GM12874 (cell line): Measurements from ENCODE around the gene STRN.

Source experiments
- TF ChIP-seq, protein P1 (sequence below): IDR thresholded peaks from 2 replicates; pipeline ENCODE4 v1.5.1; 2011; ENCODE audit warnings: low read depth, mild to moderate bottlenecking, control low read depth, low read length, moderate library complexity; ENCODE audit not compliant: insufficient read depth

Gene STRN

DNA sequence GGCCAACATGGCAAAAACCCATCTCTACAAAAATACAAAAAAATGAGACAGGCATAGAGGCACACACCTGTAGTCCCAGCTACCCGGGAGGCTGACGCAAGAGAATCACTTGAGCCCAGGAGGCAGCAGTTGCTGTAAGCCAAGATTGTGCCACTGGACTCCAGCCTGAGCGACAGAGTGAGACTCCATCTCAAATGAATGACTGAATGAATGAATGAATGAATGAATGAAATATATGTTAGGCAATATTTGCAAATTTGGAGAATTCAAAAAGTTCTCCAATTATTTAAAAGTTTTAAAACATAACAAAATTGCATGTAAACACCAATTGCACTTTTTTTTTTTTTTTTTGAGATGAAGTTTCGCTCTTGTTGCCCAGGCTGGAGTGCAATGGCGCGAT is 61.7 kb downstream of the STRN start:
- TF ChIP-seq, protein P1, sequence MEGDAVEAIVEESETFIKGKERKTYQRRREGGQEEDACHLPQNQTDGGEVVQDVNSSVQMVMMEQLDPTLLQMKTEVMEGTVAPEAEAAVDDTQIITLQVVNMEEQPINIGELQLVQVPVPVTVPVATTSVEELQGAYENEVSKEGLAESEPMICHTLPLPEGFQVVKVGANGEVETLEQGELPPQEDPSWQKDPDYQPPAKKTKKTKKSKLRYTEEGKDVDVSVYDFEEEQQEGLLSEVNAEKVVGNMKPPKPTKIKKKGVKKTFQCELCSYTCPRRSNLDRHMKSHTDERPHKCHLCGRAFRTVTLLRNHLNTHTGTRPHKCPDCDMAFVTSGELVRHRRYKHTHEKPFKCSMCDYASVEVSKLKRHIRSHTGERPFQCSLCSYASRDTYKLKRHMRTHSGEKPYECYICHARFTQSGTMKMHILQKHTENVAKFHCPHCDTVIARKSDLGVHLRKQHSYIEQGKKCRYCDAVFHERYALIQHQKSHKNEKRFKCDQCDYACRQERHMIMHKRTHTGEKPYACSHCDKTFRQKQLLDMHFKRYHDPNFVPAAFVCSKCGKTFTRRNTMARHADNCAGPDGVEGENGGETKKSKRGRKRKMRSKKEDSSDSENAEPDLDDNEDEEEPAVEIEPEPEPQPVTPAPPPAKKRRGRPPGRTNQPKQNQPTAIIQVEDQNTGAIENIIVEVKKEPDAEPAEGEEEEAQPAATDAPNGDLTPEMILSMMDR, result no peak

DNA sequence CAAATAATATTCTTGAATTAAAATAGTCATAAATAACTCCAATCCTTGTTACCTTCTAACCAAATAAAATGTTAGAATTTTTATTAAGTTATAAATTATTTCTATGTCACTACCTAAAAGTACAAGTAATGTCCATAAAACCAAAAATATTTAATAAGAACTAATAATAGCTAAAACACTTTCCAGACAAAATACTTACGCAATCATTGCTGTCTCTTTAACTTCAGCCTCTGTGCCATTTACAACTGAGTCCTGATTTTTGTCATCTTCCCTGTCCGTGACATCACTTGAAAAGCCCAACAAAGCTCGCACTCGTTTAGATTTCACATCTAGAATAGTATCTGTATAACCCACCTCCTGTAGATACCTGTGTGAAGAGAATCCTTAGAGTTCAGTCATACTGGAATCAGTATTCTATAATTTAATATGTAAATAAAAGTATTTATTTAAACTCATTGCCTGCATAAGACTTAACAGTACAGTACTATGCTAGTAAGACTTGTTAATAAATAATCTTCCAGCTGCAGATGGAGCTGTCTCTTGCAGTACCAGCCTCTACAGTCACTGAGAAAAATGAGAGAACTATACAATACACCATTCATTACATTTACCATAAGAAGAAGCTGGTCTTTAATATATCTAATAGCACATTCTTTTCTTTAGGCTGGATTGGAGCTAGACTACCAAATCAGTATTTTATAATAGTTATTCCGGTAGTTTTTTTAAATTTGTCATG is 63.8 kb downstream of the STRN start:
- TF ChIP-seq, protein P1, result no peak

DNA sequence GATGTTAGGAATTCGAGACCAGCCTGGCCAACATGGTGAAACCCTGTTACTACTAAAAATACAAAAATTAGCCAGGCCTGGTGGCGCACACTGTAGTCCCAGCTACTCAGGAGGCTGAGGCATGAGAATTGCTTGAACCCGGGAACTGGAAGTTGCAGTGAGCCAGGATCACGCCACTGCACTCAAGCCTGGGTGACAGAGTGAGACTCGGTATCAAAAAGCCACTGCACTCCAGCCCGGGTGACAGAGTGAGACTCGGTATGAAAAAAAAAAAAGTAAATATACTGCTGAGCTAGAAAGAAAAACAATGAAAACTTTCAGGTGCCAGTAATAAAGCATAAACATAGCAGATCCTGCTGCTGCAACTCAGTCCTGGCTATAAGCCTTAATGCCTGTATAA is 73.5 kb downstream of the STRN start:
- TF ChIP-seq, protein P1, result no peak

DNA sequence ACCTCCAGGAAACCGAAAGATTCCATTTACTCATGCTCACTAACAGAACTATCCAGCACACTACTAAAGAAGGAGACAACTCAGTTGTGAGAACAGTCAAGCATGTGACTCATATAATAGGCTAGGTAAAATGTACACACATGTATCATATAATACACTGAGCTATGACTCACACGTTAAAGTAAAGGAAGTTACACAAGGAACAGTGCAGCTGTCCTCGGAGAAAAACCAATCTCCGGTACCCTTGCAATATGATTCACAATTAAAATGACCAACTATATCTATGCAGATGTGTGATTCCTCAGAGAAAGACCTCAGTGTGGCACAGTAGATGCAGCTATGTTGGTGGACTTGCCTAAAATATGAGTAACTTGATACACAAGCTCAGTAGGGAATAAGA is 76.5 kb downstream of the STRN start:
- TF ChIP-seq, protein P1, result no peak

DNA sequence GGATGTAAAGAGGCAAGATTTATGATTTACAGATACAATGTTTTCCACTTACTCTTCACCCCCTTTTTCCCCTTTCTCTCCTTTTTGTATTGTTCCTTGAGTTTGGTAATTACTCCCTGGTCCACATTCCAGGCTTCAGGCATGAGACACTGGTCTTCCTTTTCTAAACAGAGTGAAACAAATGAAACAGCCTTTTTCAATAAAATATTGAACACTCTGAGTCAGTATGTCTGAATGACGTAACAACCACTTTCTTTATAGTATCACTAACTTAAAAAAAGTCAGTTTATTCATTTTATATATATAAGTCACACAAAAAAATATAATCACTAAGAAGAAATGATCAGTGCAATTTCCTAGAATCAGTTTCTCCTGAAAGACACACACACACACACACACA is 79.7 kb downstream of the STRN start:
- TF ChIP-seq, protein P1, result no peak

DNA sequence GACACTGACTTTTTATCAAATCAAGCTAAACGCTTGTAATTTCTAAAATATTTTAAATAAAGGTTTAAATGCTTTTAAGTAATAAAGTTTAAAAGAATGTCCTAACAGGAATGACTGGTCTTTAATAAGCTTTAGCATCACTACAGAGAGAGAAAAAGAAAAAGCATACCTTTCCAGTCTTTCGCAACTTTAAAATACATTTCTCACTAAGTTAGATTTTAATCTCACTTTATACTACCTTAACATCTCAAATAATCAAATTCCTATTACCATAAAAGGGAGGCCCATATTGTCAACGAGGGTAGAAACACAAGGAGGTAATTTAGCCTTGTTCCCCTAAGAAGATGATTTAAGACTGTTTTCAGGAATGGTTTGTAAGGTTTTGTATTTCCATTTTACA is 80.7 kb downstream of the STRN start:
- TF ChIP-seq, protein P1, result no peak

DNA sequence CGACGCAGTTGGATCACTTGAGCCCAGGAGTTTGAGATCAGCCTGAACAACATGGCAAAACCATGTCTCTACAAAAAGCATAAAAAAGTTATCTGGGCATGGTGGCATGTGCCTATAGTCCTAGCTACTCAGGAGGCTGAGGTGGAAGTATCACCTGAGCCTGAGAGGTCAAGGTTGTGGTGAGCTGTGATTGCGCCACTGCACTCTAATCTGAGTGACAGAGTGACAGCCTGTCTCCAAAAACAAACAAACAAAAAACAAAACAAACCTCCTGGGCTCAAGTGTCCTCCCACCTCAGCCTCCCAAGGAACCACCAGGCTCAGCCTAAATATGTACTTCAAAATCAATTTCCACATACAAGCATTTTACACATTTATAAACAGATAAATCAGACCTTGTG is 83.8 kb downstream of the STRN start:
- TF ChIP-seq, protein P1, result no peak
